HG03159 (cell line): ENCODE results near the gene MARK4.

Experiments used
- ATAC-seq: cut with Tn5 transposase; IDR thresholded peaks from one replicate; pipeline ENCODE4 v1.9.1; 2021; ENCODE audit warnings: mild to moderate bottlenecking, moderate library complexity; ENCODE audit not compliant: unreplicated experiment

The MARK4 gene

GRCh38 chr19:45271098-45271734, 20.1 kb downstream of the MARK4 start:
- no peak for ATAC-seq

- ATAC-seq, result no peak
Measured at GRCh38 chr19:45271735-45272108, 20.7 kb downstream of the MARK4 start.

GRCh38 chr19:45273521-45273855, 22.4 kb downstream of the MARK4 start:
- no peak for ATAC-seq

GRCh38 chr19:45275370-45275971, 24.4 kb downstream of the MARK4 start:
- ATAC-seq, result no peak

- ATAC-seq, result no peak
Measured at GRCh38 chr19:45276284-45276687, 25.2 kb downstream of the MARK4 start.

- ATAC-seq, result no peak
Measured at GRCh38 chr19:45278087-45278486, 27.0 kb downstream of the MARK4 start.

GRCh38 chr19:45279587-45280192, 28.6 kb downstream of the MARK4 start:
- no peak for ATAC-seq

GRCh38 chr19:45280471-45280961, 29.4 kb downstream of the MARK4 start:
- ATAC-seq, result no peak

GRCh38 chr19:45283443-45284033, 32.5 kb downstream of the MARK4 start:
- no peak for ATAC-seq

GRCh38 chr19:45290381-45290931, 39.4 kb downstream of the MARK4 start:
- ATAC-seq, result no peak

GRCh38 chr19:45291834-45292233, 40.8 kb downstream of the MARK4 start:
- no peak for ATAC-seq

GRCh38 chr19:45293682-45294081, 42.6 kb downstream of the MARK4 start:
- no peak for ATAC-seq

- ATAC-seq, result no peak
Measured at GRCh38 chr19:45294291-45295029, 43.4 kb downstream of the MARK4 start.

GRCh38 chr19:45295873-45296272, 44.8 kb downstream of the MARK4 start:
- ATAC-seq, result no peak

- ATAC-seq, result no peak
Measured at GRCh38 chr19:45296355-45296754, 45.3 kb downstream of the MARK4 start.

- no peak for ATAC-seq
Measured at GRCh38 chr19:45297674-45298073, 46.6 kb downstream of the MARK4 start.

GRCh38 chr19:45298264-45298663, 47.2 kb downstream of the MARK4 start:
- no peak for ATAC-seq

GRCh38 chr19:45299719-45300118, 48.6 kb downstream of the MARK4 start:
- no peak for ATAC-seq

- no peak for ATAC-seq
Measured at GRCh38 chr19:45302416-45302815, 51.3 kb downstream of the MARK4 start.

- no peak for ATAC-seq
Measured at GRCh38 chr19:45303269-45304060, 52.4 kb downstream of the MARK4 start.
